Measurements from ENCODE around the gene PRIM2.
"Not testable (repeated sequence)": the region's sequence is repeated elsewhere in the genome, so short reads cannot be mapped to it uniquely, and the experiment has no call there.

The PRIM2 gene

DNA sequence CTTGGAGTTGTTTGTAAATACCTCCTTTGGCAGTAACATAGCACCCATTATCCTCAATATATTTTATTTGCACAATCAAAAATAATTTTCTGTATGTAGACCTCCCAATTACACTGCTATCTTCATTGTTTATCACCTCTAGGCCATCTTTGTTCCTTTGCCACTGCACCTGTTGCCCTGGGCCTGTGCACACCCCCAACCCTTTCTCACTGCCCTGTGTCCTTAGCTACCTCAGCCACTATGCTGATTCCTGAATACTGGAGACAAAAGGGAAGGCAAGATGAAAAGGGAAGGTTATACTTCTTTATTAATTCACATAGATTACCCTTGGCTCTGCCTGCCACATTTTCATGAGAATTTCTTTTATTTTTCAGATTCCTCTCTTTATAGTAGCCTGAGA lies 127.9 kb downstream of the PRIM2 start:
- not testable (repeated sequence) for DNase-seq

DNA sequence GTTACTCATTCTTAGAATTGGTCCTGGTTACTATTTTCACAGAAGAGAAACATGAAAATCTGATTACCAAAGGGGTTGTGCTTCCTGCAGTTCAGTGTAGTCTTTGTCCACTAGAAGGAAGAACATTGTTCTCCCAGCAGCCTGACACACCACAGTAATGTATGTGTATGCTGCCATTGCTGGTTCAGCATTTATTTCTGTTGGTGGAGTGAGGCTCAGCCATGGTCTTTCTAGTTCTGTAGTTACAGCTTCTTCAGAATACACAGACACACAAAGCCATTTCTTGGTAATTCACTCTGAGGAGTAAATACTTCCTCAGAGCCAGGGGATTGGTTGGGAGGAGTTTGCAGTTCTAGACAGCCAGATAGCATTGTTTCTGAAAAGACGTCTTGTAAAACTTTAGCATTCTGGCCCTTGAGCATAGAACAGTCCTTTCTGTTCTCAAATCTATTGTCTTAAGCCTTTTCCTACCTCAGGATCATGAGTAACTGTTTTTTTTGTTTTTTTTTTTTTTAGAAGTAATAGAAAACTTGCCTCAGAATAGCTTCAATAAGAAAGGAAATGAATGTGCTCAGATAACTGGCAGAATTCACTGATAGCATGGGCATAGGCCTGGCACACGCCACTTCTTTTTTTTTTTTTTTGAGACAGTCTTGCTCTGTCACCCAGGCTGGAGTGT lies 128.5 kb downstream of the PRIM2 start:
- not testable (repeated sequence) for DNase-seq

DNA sequence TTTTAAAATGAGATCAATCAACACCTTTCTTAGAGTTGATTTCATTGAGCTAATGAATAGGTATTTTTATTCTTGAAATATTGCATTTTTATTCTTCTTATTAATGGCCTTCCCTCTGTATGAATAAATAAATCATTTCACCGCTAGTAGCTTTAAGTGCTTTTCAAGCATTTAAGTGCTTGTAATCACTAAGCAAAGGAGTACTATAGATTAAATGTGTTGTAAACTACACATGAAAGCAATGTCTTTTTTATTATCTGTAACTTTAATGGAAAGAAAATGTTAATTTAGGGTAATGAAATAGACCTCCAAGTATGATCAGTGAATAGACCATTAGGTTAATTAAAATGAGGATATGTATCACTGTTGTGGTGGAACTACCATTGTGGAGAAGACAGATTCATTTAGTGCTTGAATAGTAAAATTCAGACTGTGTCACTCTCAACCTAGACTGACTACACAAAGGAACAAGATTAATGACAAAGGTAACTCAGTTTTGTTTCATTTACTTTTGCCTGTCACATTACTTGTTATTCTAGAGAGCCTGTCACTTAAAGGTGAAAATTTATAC lies 132.2 kb downstream of the PRIM2 start:
- DNase-seq: not testable (repeated sequence)

DNA sequence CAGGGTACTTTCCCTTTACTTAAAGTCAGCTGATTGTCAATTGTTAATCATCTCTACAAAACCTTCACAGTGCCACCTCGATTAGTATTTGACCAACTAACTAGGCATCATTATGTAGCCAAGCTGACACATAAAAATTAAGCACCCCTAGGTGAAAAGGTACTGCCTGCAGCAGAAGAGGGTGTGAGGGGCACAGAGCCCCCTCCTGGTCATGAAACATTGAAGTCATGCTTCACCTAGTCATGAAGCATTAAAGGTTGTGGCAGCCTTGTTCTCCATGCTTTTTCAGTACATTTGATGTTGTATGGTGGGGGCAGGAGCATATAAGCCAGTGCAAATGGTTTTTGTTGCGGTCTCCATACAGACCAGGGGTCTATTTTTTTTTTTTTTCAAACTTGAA lies 142.4 kb downstream of the PRIM2 start:
- DNase-seq: not testable (repeated sequence)

DNA sequence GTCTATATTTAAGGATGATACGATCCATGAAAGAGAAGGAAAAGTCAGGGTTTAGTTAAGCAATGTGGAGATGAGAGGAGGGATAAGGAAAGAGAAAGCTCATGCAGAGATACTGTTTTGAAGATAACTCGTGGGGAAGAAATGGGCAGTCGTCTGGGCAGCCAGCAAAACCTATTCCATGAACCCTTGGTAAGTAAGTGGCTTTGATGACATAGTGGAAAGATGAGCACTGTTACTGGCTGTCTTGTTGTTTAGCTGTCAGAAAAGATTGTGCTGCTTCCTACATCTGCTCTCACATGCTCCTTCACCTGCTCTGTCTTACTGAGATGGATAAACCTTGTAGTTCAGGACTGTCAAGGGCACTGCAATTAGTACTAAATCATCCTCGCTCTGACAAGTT lies 143.6 kb downstream of the PRIM2 start:
- DNase-seq: not testable (repeated sequence)

DNA sequence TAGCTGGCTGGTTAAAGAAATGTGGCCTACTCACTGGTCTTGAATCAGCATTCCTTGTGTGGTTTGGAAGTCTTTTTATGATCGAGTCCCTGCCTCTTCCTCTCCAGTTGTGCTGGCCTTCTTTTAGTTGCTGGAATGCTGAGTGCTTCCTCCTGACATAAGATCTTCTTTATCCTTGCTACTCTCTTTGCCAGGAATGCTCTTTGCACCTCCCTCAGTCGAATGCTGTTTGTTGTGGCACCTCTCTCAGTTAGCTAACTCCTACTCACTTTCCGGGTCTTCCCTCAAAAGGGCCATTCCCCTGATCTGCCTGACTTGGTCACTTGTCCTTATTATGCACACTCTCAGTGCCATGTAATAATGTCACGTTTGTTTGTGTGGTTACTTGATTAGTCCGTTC lies 146.4 kb downstream of the PRIM2 start:
- DNase-seq: not testable (repeated sequence)

DNA sequence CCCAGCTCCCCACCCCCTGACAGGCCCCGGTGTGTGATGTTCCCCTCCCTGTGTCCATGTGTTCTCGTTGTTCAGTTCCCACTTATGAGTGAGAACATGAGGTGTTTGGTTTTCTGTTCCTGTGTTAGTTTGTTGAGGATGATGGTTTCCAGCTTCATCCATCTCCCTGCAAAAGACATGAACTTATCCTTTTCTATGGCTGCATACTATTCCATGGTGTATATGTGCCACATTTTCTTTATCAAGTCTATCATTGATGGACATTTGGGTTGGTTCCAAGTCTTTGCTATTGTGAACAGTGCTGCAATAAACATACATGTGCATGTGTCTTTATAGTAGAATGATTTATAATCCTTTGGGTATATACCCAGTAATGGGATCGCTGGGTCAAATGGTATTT lies 148.5 kb downstream of the PRIM2 start:
- not testable (repeated sequence) for DNase-seq

DNA sequence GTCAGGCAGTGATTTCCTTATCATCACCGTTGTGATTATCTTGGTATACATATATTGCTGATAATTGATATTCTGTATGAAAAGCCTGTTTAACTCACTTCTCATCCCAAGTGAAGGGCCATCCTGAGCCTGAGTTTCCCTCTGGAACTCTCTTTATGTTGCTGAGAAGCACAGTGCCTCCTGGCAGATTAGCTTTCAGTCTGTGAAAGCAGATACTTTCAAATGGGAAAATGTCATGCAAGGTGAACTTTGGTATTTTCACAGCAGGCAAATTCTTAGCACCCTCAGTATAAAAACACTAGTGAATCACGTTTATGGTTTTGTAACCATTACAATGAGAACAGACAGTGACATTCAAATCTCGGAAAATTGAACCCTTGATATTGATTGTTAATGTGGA lies 151.6 kb downstream of the PRIM2 start:
- DNase-seq: no peak

DNA sequence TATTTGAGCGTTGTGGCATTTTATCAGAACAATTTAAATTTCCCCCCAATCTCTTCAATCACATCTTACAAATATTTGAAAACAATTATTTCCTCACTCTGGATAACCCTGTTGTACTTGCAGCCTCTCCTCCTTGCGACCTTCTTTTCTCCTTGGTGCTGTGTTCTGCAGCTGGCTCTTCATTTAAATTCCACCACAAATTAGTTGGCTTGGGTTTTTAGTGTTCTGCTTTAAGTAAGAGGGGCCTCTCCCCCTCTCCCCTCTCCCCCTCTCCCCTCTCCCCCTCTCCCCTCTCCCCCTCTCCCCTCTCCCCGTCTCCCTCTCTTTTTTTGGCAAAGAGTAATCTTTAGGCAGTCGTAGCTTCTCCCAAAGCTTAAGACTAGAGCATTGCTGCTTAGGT lies 152.7 kb downstream of the PRIM2 start:
- DNase-seq: not testable (repeated sequence)

DNA sequence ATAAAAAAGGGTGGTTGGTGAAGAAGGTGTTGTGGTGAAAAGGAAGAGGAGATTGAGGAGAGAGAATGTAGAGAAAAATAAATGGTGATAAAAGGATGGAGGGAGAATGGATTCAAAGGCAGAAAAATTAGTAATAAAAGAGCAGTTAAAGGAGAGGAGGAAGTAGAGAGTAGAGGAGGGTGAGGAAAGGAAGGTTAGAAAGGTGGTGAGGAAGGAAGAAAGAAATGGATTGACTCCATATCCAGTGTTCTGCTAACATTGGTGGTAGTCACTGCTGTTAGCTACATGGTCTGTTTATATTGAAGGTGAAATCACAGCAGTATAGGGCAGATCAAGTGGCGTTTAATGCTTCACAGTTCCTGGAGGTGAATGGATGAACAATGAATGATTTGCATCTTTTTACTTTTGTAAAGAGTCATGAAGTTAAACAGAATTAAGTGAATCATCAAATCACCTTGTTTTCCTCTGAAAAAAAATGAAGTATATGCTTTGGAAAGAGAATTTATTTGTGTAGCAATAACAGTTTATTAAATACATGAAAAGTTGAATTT lies 154.0 kb downstream of the PRIM2 start:
- not testable (repeated sequence) for DNase-seq

DNA sequence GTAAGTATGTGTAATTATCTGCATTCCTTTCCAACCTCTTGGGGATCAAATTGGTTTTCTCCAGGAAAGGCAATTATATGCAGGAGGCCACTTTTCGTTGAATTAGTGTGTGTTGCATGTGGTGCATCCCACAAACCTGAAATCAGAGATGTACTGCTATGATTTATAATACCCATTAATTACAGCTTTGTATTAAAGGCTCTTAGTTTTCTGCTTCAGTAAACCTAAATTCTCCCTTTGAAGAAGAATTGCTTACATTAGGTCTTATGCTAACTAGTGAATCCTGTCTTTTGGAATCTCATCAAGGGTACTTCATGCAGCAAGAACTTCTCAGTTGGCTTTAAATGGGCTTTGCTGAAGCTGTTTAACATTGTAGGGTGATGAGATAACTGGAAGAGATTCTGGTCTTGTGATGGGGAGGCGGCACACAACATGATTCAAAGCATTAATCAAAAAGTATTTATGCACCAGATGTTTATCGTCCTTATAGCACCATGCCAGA lies 155.5 kb downstream of the PRIM2 start:
- not testable (repeated sequence) for DNase-seq

DNA sequence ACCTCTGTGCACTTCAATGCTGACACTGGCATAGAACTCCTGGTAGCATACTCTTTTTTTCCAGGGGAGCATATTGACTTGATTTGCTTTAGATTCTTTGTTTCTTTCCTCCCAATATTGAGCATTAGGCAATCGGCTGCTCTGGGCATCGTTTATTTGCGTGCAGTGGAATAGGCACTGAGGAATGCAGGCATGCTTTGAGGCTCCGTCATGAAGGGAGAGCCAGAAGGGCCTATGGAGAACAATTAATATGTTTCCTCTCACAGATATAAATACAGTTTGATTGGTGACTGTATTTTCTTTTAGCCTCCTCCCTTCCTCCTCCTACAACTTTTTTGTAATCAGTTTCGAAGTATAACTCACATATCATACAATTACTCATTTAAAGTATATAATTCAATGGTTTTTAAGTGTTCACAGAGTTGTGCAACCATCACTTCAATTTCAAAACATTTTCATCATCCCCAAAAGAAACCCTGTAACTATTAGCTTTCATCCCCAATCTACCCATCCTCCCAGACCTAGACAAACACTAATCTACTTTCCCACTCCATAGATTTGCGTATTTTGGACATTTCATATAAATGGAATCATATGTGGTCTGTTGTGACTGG lies 157.5 kb downstream of the PRIM2 start:
- DNase-seq: not testable (repeated sequence)

DNA sequence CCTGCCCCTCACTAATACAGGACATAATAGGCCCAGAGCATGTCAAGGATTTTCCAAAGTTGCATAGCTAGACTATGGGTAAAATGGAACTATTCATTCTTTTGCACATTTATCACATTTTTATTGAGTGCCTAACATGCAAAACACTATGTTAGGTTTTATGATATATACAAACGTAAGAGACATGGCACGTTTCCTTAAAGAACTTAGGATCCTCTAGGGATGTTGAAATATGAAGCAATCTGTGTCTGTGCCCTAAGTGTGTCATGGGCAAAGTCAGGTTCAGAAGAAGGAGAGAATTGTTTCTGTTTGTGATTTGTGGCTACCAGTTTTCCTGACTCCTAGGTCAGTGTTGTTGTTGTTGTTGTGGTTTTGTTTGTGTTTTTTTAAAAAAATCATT lies 158.2 kb downstream of the PRIM2 start:
- DNase-seq: not testable (repeated sequence)

DNA sequence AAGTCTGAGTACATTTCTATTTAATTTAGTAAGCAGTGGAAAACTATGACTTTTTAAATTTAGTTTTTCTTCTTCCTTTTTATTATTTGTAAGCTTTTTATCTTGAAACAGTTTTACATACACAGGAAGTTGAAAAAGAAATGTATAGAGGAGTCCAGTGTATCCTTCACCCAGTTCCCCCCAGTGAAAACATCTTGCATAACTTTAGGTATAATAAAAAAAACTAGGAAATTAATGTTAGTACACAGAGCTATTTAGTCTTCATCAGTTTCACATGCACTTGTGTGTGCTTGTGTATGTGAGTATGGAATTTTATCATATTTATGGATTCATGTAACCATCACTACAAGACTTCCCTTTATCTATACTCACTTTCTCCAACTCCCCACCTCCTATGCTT lies 162.8 kb downstream of the PRIM2 start:
- not testable (repeated sequence) for DNase-seq

DNA sequence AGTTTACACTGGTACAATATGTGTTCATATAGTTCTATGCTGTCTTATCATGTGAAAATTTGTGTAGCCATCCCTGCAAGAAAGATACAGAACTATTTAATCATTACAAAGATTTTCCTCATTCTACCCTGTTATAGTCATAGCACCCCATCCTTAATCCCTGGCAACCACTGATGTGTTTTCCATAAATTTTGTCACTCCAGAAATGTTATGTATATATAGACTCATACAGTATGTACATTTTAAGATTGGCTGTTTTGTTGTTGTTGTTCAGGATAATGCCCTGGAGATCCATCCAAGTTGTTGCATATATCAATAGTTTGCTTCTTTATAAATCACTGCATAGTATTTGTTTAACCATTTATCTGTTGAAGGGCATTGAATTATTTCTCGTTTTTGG lies 163.7 kb downstream of the PRIM2 start:
- not testable (repeated sequence) for DNase-seq

DNA sequence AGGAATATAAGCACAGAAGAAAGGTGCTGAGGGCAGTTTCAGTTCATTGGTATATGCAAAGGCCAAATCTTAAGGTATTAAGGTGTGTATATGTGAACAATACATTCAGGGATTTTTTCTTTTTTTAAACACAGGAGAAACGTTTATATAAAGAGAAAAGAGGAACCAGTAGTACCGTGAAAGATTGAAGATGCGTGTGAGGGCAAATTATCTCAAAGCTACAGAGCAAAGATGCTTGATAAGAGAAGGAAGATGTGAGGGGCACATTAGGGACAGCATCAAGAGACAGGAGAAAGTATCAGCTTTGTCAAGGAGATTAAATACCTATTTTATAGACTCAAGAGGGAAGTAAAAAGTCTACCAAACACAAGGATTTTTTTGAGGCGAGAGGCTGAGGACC lies 165.0 kb downstream of the PRIM2 start:
- DNase-seq: not testable (repeated sequence)

DNA sequence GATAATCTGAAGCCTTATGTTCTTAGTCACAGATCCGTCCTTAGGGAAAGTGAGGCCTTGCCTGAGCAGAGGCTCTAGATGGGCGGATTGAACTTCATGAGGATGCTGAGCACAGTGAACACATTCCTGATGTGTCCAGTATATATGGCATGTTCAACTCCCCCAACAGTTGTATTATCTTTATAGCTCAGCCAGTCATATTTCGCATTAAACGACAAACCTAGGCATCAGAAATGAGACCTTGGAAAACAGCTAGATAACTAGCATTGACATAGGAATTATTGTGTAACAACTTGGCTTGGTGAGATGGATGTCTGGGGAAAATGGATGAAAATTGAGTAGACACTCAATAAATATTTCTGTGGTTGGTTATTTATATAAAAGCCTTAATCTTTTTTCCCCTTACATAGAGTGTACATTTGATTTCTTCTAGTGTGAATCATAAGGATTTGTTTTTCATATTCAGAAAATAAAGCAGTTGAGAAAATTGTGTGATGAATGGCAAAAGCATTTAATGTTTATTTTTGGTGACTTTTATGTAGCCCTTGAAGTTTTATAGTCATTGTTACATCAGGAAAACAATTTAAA lies 169.2 kb downstream of the PRIM2 start:
- DNase-seq: not testable (repeated sequence)

DNA sequence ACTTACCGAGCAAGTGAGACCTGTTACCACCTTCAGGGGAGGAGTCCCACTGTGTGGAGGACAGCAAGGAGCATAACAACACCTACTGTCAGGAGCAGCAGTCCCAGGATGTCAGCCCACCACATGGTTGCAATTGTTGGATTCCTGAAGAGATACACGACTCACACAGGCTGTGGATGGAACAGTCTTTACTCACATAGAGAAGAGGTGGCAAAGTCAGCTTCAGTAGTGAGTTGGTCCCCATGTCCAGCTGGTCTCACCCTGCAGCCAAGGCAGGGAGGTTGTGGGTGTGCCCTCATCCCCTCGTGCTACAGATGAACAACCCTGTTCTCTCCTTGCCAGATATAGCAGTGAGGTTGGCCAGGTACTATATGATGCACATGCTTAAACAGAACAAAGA lies 171.1 kb downstream of the PRIM2 start:
- not testable (repeated sequence) for DNase-seq

DNA sequence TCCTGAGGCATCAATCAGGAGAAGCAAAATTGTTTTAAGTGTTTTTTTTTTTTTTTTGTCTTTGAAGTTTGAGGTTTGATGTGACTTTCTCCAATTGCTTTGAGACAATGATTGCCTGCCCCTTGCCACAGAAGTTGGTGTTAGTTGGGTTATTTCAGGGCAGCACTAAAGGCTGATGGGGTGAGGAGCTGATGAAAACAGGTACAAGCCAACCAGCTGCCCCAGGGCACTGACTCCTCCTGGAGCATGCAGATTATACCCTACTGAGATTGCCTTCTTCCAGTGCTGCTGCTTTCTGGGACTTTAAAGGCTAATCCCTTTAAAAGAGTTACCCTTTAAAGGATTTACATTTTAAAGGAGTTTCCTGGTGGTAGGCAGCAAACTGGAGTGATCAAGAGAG lies 172.5 kb downstream of the PRIM2 start:
- DNase-seq: not testable (repeated sequence)

DNA sequence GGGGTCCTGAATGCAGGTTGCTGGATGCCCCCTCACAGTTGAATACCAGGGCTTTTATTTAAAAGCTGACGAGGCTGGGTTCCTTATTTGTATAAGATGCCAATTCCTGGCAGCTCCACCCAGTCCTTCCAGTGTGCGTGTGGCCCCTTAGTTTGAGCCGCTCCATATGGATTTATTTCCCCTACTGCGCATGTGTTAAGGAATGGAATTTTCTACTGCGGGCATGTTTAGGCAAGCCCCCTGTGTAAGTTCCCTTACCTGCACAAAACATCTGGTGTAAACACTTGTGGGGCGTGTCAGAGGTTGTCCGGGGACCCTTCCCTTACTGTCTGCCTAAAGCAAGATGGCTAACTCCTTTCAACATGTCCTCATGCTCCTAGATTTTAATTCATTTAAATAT lies 174.4 kb downstream of the PRIM2 start:
- DNase-seq: not testable (repeated sequence)

DNA sequence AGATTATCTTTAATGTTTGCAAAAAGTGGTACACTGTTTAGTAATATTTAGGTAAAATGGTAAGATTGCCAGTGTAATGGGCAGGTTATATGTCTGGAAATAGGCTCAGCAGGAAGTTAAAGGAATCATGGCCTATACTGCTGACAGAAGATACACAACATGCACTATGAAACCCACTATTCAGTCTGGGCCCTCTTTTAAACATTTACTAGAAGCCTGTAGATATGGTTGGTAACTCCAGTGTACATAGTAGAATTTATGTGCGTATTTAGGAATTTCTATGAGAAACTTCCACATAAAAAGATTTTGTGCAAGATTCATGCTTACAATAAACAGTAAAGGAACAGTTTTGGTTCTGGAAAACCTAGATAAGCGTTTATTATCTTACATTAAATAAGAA lies 178.8 kb downstream of the PRIM2 start:
- DNase-seq: not testable (repeated sequence)
